WTC11 (cell line): ENCODE data around the gene GRM4. TPM values are rescaled to one million over a fixed set of nuclear protein-coding genes. Genes with fewer than 3 reads are reported as not detected.

ENCODE experiments used
- ATAC-seq: fragments of 200-7000 bp; cut with Tn5 transposase; 2 replicates; pipeline ENCODE4 v1.10.0; 2021; ENCODE audit warnings: mild to moderate bottlenecking, moderate library complexity
- CTCF ChIA-PET: fragments of 300-600 bp; sonication (Branson Sonifier 250); formaldehyde crosslinking; loops from one replicate; lab custom pipeline; 2021; ENCODE audit warnings: antibody characterized with exemption; lab: Charles Lee
- POLR2A ChIA-PET: fragments of 350-600 bp; sonication (Branson Sonifier 250); formaldehyde crosslinking; loops from one replicate; lab custom pipeline; 2021; ENCODE audit warnings: antibody characterized with exemption; lab: Charles Lee
- DNase-seq: peaks from one replicate; pipeline ENCODE4 v3.0.0; 2021; ENCODE audit warnings: low spot score
- H3K27ac Mint-ChIP-seq: 2 replicates; pipeline ENCODE4 v1.8.0; 2021; ENCODE audit warnings: mixed read lengths
- H3K27me3 Mint-ChIP-seq: 2 replicates; pipeline ENCODE4 v1.8.0; 2021; ENCODE audit warnings: low read depth, mild to moderate bottlenecking, moderate library complexity, mixed read lengths
- H3K36me3 Mint-ChIP-seq: 2 replicates; pipeline ENCODE4 v1.8.0; 2021; ENCODE audit warnings: mixed read lengths
- H3K4me1 Mint-ChIP-seq: 2 replicates; pipeline ENCODE4 v1.8.0; 2022; ENCODE audit warnings: mixed read lengths
- H3K4me3 Mint-ChIP-seq: 2 replicates; pipeline ENCODE4 v1.8.0; 2021; ENCODE audit warnings: mild to moderate bottlenecking, moderate library complexity, mixed read lengths
- H3K9me3 Mint-ChIP-seq: 2 replicates; pipeline ENCODE4 v1.8.0; 2021; ENCODE audit warnings: mixed read lengths
- ATF1 ChIP-seq: sonication (generic); formaldehyde crosslinking; IDR thresholded peaks from 2 replicates; pipeline ENCODE4 v1.8.1; 2023; ENCODE audit warnings: mild to moderate bottlenecking, moderate library complexity, missing genetic modification reagents
- CREB1 ChIP-seq: sonication (generic); formaldehyde crosslinking; IDR thresholded peaks from 2 replicates; pipeline ENCODE4 v1.8.0; 2023; ENCODE audit warnings: mild to moderate bottlenecking, missing genetic modification reagents
- CREM ChIP-seq: sonication (generic); formaldehyde crosslinking; IDR thresholded peaks from 2 replicates; pipeline ENCODE4 v1.8.1; 2022; ENCODE audit warnings: mild to moderate bottlenecking, missing genetic modification reagents, moderate library complexity
- ERG ChIP-seq: fragments of 250-450 bp; sonication (Bioruptor Pico); IDR thresholded peaks from 2 replicates; pipeline ENCODE4 v1.8.0; 2021; ENCODE audit warnings: mild to moderate bottlenecking
- FOXK1 ChIP-seq: sonication (generic); formaldehyde crosslinking; IDR thresholded peaks from 2 replicates; pipeline ENCODE4 v1.8.0; 2022; ENCODE audit warnings: mild to moderate bottlenecking, moderate library complexity, missing genetic modification reagents
- FOXP4 ChIP-seq: sonication (generic); formaldehyde crosslinking; IDR thresholded peaks from 2 replicates; pipeline ENCODE4 v1.8.0; 2022; ENCODE audit warnings: mild to moderate bottlenecking, missing genetic modification reagents
- GTF2I ChIP-seq: fragments of 250-450 bp; sonication (Bioruptor Pico); conservative IDR thresholded peaks from 2 replicates; pipeline ENCODE4 v1.4.0; 2021; ENCODE audit warnings: mild to moderate bottlenecking
- IRF2 ChIP-seq: sonication (generic); formaldehyde crosslinking; IDR thresholded peaks from 2 replicates; pipeline ENCODE4 v1.8.0; 2022; ENCODE audit warnings: low read depth, missing genetic modification reagents, borderline replicate concordance
- JAZF1 ChIP-seq: fragments of 250-450 bp; sonication (Bioruptor Pico); IDR thresholded peaks from 2 replicates; pipeline ENCODE4 v1.9.0; 2021; ENCODE audit warnings: moderate library complexity, mild to moderate bottlenecking, inconsistent platforms
- MYBL2 ChIP-seq: sonication (generic); formaldehyde crosslinking; IDR thresholded peaks from 2 replicates; pipeline ENCODE4 v1.8.1; 2023; ENCODE audit warnings: mild to moderate bottlenecking, moderate library complexity, missing genetic modification reagents
- NFE2L1 ChIP-seq: sonication (generic); formaldehyde crosslinking; IDR thresholded peaks from 2 replicates; pipeline ENCODE4 v1.8.1; 2023; ENCODE audit warnings: missing genetic modification reagents
- NR3C1 ChIP-seq: sonication (generic); formaldehyde crosslinking; conservative IDR thresholded peaks from 2 replicates; pipeline ENCODE4 v1.8.1; 2023; ENCODE audit warnings: low read depth, mild to moderate bottlenecking, missing genetic modification reagents
- OVOL2 ChIP-seq: fragments of 250-450 bp; sonication (Bioruptor Pico); IDR thresholded peaks from 2 replicates; pipeline ENCODE4 v1.9.0; 2021; ENCODE audit warnings: mild to moderate bottlenecking, borderline replicate concordance
- ZNF138 ChIP-seq: sonication (generic); formaldehyde crosslinking; conservative IDR thresholded peaks from 2 replicates; pipeline ENCODE4 v1.8.1; 2022; ENCODE audit warnings: mild to moderate bottlenecking, moderate library complexity, missing genetic modification reagents
- ZNF232 ChIP-seq: sonication (generic); formaldehyde crosslinking; IDR thresholded peaks from 2 replicates; pipeline ENCODE4 v1.8.0; 2022; ENCODE audit warnings: mild to moderate bottlenecking, missing genetic modification reagents
- ZNF263 ChIP-seq: sonication (generic); formaldehyde crosslinking; IDR thresholded peaks from 2 replicates; pipeline ENCODE4 v1.8.1; 2022; ENCODE audit warnings: low read depth, mild to moderate bottlenecking, moderate library complexity, missing genetic modification reagents
- total RNA-seq: library from RNA; stranded (reverse); gene quantifications from 3 replicates; pipeline ENCODE4 v1.2.3, GENCODE V29; 2021
- TF ChIP-seq, protein P1 (sequence below): sonication (generic); formaldehyde crosslinking; IDR thresholded peaks from 2 replicates; pipeline ENCODE4 v1.8.1; 2023; ENCODE audit warnings: mild to moderate bottlenecking, missing genetic modification reagents
- TF ChIP-seq, protein P2 (sequence below): sonication (generic); formaldehyde crosslinking; conservative IDR thresholded peaks from 2 replicates; pipeline ENCODE4 v1.8.1; 2023; ENCODE audit warnings: mild to moderate bottlenecking, low read depth, missing genetic modification reagents, moderate library complexity
- TF ChIP-seq, protein P3 (sequence below): fragments of 250-450 bp; sonication (Bioruptor Pico); conservative IDR thresholded peaks from 2 replicates; pipeline ENCODE4 v1.9.0; 2021; ENCODE audit warnings: mild to moderate bottlenecking
- TF ChIP-seq, protein P4 (sequence below): sonication (generic); formaldehyde crosslinking; IDR thresholded peaks from 2 replicates; pipeline ENCODE4 v1.8.1; 2022; ENCODE audit warnings: mild to moderate bottlenecking, missing genetic modification reagents, moderate library complexity, borderline replicate concordance

Gene GRM4
- total RNA-seq, 1 experiment from 2014 or later, result 34.5 TPM

GRCh38 chr6:34169897-34170296 lies 24.0 kb upstream of the GRM4 start:
- CTCF ChIA-PET, result no interaction called here
- DNase-seq, result no peak
- POLR2A ChIA-PET, result no interaction called here
- TF ChIP-seq ZNF138 (CRISPR knock-in tag) (no peak), NR3C1 (no peak), ZNF232 (no peak), ERG (CRISPR knock-in tag) (no peak), MYBL2 (CRISPR knock-in tag) (no peak), ATF1 (CRISPR knock-in tag) (no peak), IRF2 (CRISPR knock-in tag) (no peak), JAZF1 (CRISPR knock-in tag) (no peak)
- TF ChIP-seq, protein P1, sequence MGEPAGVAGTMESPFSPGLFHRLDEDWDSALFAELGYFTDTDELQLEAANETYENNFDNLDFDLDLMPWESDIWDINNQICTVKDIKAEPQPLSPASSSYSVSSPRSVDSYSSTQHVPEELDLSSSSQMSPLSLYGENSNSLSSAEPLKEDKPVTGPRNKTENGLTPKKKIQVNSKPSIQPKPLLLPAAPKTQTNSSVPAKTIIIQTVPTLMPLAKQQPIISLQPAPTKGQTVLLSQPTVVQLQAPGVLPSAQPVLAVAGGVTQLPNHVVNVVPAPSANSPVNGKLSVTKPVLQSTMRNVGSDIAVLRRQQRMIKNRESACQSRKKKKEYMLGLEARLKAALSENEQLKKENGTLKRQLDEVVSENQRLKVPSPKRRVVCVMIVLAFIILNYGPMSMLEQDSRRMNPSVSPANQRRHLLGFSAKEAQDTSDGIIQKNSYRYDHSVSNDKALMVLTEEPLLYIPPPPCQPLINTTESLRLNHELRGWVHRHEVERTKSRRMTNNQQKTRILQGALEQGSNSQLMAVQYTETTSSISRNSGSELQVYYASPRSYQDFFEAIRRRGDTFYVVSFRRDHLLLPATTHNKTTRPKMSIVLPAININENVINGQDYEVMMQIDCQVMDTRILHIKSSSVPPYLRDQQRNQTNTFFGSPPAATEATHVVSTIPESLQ (CRISPR knock-in tag), result no peak
- TF ChIP-seq, protein P2, sequence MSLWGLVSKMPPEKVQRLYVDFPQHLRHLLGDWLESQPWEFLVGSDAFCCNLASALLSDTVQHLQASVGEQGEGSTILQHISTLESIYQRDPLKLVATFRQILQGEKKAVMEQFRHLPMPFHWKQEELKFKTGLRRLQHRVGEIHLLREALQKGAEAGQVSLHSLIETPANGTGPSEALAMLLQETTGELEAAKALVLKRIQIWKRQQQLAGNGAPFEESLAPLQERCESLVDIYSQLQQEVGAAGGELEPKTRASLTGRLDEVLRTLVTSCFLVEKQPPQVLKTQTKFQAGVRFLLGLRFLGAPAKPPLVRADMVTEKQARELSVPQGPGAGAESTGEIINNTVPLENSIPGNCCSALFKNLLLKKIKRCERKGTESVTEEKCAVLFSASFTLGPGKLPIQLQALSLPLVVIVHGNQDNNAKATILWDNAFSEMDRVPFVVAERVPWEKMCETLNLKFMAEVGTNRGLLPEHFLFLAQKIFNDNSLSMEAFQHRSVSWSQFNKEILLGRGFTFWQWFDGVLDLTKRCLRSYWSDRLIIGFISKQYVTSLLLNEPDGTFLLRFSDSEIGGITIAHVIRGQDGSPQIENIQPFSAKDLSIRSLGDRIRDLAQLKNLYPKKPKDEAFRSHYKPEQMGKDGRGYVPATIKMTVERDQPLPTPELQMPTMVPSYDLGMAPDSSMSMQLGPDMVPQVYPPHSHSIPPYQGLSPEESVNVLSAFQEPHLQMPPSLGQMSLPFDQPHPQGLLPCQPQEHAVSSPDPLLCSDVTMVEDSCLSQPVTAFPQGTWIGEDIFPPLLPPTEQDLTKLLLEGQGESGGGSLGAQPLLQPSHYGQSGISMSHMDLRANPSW (CRISPR knock-in tag), result no peak
- TF ChIP-seq, all 79 proteins: peak for 0
- H3K9me3 Mint-ChIP-seq, result 0 out of 2 replicates have a peak, but pooled peaks cover 6% of the 10 kb centered on the region
- peaks cover 9% of the 10 kb centered on the region for H3K27me3 Mint-ChIP-seq
- no peak for ATAC-seq
- no peak overlapping the region for H3K4me3 Mint-ChIP-seq
- no peak overlapping the region for H3K27ac Mint-ChIP-seq
- H3K4me1 Mint-ChIP-seq, result no peaks in the 10 kb centered on the region
- no peaks in the 10 kb centered on the region for H3K36me3 Mint-ChIP-seq

DNA sequence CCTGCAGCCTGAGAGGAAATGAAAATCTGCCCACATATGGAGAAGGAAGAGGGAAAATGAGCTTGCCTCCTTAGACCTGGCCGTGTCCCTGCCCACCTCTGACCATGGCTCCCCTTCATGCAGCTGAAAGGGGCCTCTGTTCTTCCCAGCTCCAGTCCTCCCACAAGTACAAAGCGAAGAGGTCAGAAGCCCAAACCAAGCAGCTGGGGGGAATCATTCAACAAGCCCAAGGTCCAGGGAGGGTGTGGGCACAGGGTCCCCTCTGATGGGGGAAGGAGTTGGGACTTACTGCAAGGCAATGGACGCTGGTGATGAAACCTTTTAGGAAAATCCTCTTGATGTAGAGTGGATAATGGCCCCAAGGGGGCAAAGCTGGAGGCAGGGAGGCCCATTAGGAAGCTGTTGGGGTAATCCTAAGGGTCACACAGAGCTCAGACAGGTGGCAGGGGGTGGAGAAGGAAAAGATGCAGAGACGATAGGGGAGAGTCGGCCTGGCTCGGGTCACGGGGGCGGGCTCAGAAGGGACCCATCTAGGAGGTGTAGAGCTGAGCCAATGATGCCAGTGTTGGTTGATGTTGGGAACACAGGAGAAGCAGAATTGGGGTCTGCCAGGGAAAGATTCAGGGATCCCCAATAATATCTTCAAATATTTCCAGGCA lies 16.1 kb upstream of the GRM4 start:
- POLR2A ChIA-PET, result no interaction called here
- no peaks in the 10 kb centered on the region for H3K4me1 Mint-ChIP-seq
- H3K9me3 Mint-ChIP-seq, result peaks cover 14% of the 10 kb centered on the region
- no peak overlapping the region for H3K4me3 Mint-ChIP-seq
- ATAC-seq (no peak), DNase-seq (peak; percentile 7)
- TF ChIP-seq FOXP4 (CRISPR knock-in tag) (no peak), CREM (CRISPR knock-in tag) (no peak), FOXK1 (CRISPR knock-in tag) (no peak), NFE2L1 (no peak), OVOL2 (CRISPR knock-in tag) (no peak), ZNF263 (CRISPR knock-in tag) (no peak), CREB1 (CRISPR knock-in tag) (no peak), NR3C1 (no peak), GTF2I (CRISPR knock-in tag) (no peak)
- TF ChIP-seq, protein P3, sequence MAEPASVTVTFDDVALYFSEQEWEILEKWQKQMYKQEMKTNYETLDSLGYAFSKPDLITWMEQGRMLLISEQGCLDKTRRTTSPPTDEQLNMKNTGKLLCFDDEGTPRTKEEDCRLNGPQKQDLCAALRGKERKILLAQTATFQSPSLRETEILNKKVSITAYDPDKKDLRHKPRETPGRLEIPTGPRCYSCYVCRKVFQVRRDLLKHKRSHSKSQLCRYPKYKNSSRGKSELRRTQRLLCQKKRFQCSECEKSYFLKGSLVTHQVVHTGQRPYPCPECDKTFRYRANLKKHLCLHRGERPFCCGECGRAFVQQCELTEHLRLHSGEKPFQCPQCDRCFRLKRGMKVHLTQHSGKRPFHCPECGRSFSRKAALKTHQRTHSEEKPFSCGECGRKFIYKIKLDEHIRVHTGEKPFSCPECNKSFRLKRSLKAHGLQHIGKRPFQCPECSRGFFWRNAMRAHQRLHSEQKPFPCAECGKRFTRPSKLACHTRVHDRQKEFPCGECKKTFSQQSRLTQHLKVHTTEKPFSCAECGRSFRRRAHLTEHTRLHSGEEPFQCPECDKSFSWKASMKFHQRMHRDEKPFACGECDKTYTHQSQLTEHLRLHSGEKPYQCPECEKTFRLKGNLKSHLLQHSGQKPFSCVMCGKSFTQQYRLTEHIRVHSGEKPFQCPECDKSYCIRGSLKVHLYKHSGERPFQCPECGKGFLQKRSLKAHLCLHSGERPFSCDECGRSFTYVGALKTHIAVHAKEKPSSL (CRISPR knock-in tag), result no peak
- TF ChIP-seq, protein P4, sequence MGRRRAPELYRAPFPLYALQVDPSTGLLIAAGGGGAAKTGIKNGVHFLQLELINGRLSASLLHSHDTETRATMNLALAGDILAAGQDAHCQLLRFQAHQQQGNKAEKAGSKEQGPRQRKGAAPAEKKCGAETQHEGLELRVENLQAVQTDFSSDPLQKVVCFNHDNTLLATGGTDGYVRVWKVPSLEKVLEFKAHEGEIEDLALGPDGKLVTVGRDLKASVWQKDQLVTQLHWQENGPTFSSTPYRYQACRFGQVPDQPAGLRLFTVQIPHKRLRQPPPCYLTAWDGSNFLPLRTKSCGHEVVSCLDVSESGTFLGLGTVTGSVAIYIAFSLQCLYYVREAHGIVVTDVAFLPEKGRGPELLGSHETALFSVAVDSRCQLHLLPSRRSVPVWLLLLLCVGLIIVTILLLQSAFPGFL (CRISPR knock-in tag), result no peak
- H3K36me3 Mint-ChIP-seq, result peaks cover 8% of the 10 kb centered on the region
- CTCF ChIA-PET, result interaction anchor here (0.8 to 1.8 kb wide), 2 partner anchors 17 to 120 kb away, joined by 3 to 4 read pairs; no protein-coding TSS in a partner anchor
- no peak overlapping the region for H3K27ac Mint-ChIP-seq
- peaks cover 15% of the 10 kb centered on the region; the same call in 1 of the 2 replicates for H3K27me3 Mint-ChIP-seq
